Tibial nerve (tissue), 4 donors: ENCODE data around the gene RBM19. TPM values are rescaled to one million over a fixed set of nuclear protein-coding genes. Genes with fewer than 3 reads are reported as not detected.

Source experiments
- DNase-seq, 2 donors: peaks; one replicate each; pipeline ENCODE4 v3.0.0-alpha.2; 2019; ENCODE audit warnings: low spot score in 2 of 2
- H3K27ac ChIP-seq, 4 donors: fragments of 200-600 bp; sonication (generic) in 3 of 4; one replicate each; pipeline ENCODE4 v1.5.1; 2017 to 2019; ENCODE audit warnings: mild to moderate bottlenecking in 1 of 4
- H3K27me3 ChIP-seq, 2 donors: fragments of 200-600 bp; sonication (generic) in 1 of 2; one replicate each; pipeline versions ENCODE4 v1.5.1 to v1.6.0; 2017 to 2019
- H3K36me3 ChIP-seq, 3 donors: fragments of 200-600 bp; sonication (generic); one replicate each; pipeline ENCODE4 v1.5.1; 2018 to 2019
- H3K4me1 ChIP-seq, 4 donors: fragments of 200-600 bp; sonication (generic) in 3 of 4; one replicate each; pipeline ENCODE4 v1.5.1; 2017 to 2019
- H3K4me3 ChIP-seq, 4 donors: fragments of 200-600 bp; sonication (generic) in 3 of 4; one replicate each; pipeline ENCODE4 v1.5.1; 2017 to 2019; ENCODE audit warnings: mild to moderate bottlenecking in 1 of 4, moderate library complexity in 1 of 4
- H3K9me3 ChIP-seq, 4 donors: fragments of 200-600 bp; sonication (generic) in 3 of 4; one replicate each; pipeline ENCODE4 v1.5.1; 2017 to 2019
- EP300 ChIP-seq, 2 donors: sonication (generic); formaldehyde crosslinking; IDR thresholded peaks; one replicate each; pipeline ENCODE4 v1.6.1; 2017; ENCODE audit warnings: antibody characterized with exemption in 2 of 2, mild to moderate bottlenecking in 1 of 2
- POLR2A ChIP-seq, 2 donors: fragments of 450-650 bp; IDR thresholded peaks; one replicate each; pipeline ENCODE4 v1.6.1; 2017; ENCODE audit warnings: antibody characterized with exemption in 2 of 2, mild to moderate bottlenecking in 2 of 2, moderate library complexity in 2 of 2
- WGBS, 2 donors: methylation state at CpG; one replicate each; pipeline ENCODE4 v1.1.5; 2018; 5-methylcytosine and 5-hydroxymethylcytosine counted together
- total RNA-seq, 4 donors: library from RNA; depleted of rRNA; stranded (reverse); fragments of >200 nt; gene quantifications; one replicate each; pipeline ENCODE4 v1.1.0, GENCODE V29; 2016
- TF ChIP-seq, protein P1 (sequence below), 5 experiments: fragments of 200-600 bp in 3 of 5; fragments of 450-650 bp in 2 of 5; sonication (generic) in 3 of 5; IDR thresholded peaks; one replicate each; pipeline ENCODE4 v1.5.1; 2016 to 2019; ENCODE audit warnings: antibody characterized with exemption in 5 of 5, mild to moderate bottlenecking in 3 of 5, moderate library complexity in 2 of 5

RBM19 gene
- total RNA-seq, 4 donors from 2014 or later: 32.0 to 57.9 (median 38.9) TPM

DNA sequence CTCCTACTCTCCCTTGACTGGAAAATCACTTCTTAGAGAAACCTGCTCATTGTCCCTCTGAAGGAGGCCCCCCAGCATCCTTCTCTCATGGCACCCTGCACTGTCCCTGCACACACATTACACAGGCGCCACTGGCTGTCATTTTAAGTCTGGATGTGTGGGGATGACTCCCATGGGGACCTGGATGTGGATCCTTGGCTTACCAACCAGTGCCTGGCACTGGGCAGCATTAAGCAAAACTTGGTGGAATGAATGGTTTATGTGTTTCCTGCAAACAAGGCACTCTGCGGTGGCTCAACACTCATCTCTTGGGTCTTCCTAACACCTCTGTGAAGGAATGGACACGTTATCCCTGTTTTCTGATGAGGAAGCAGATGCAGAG, 162.4 kb downstream of the RBM19 start:
- no peaks in the 10 kb centered on the region for H3K27me3 ChIP-seq
- no peak overlapping the region for H3K4me3 ChIP-seq
- H3K9me3 ChIP-seq: peaks cover 0 to 24% (median 0%) of the 10 kb centered on the region in 4 donors
- H3K36me3 ChIP-seq: peaks cover 0 to 12% (median 0%) of the 10 kb centered on the region in 3 donors
- DNase-seq: no peak
- no peak overlapping the region for H3K27ac ChIP-seq
- 72 to 84% methylated on average over 3 of the region's 3 CpGs for WGBS, 2 donors
- TF ChIP-seq, protein P1, sequence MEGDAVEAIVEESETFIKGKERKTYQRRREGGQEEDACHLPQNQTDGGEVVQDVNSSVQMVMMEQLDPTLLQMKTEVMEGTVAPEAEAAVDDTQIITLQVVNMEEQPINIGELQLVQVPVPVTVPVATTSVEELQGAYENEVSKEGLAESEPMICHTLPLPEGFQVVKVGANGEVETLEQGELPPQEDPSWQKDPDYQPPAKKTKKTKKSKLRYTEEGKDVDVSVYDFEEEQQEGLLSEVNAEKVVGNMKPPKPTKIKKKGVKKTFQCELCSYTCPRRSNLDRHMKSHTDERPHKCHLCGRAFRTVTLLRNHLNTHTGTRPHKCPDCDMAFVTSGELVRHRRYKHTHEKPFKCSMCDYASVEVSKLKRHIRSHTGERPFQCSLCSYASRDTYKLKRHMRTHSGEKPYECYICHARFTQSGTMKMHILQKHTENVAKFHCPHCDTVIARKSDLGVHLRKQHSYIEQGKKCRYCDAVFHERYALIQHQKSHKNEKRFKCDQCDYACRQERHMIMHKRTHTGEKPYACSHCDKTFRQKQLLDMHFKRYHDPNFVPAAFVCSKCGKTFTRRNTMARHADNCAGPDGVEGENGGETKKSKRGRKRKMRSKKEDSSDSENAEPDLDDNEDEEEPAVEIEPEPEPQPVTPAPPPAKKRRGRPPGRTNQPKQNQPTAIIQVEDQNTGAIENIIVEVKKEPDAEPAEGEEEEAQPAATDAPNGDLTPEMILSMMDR (IDR thresholded peaks at IDR 0.05): no peak
- TF ChIP-seq POLR2A (IDR thresholded peaks at IDR 0.05) (no peak), EP300 (IDR thresholded peaks at IDR 0.05) (no peak)
- no peaks in the 10 kb centered on the region for H3K4me1 ChIP-seq

DNA sequence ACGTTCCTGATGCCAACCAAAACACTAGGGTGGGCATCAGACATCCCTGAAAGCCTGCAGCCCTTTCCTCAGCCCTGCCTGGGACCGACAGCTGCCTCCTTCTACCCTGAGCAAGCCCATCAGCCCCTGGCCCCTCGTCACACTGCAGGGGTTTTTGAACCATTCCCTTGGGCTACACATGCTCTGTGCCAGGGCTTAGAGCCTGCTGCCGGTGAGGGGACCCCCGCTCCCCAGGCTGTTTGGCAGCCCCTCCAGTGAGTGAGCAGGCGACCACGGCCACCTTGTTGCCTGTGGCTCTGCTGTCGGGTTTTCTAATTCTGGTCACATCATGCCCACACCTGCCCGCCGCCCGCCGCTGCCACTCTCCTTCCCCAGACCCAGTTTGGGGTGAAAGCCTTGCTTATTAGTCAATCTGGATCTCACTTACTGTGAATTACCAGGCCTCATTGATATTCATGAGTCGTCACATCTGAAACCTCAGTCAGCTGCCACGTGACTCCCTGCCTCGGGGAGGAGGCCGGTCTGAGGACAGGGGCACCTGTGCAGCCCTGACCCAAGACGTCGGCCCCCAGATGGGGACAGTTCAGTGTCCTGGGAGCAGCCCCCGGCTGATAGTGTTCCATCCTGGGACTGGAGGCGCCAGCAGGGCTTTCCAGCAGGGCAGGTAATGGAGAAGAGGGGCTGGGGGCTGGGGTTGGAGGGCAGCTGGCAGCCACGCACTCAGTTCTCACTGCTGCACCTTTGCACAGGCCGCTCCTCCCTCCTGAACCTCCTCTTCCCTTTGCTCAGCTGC, 163.0 kb downstream of the RBM19 start:
- DNase-seq: no peak
- peaks cover 0 to 12% (median 0%) of the 10 kb centered on the region in 3 donors for H3K36me3 ChIP-seq
- H3K9me3 ChIP-seq: peaks cover 0 to 21% (median 0%) of the 10 kb centered on the region in 4 donors
- no peaks in the 10 kb centered on the region for H3K4me1 ChIP-seq
- TF ChIP-seq, protein P1 (IDR thresholded peaks at IDR 0.05): no peak
- TF ChIP-seq POLR2A (IDR thresholded peaks at IDR 0.05) (no peak), EP300 (IDR thresholded peaks at IDR 0.05) (no peak)
- 70 to 72% methylated on average over 18 to 22 of the region's 22 CpGs for WGBS, 2 donors
- H3K27ac ChIP-seq: no peak overlapping the region
- no peaks in the 10 kb centered on the region for H3K27me3 ChIP-seq
- H3K4me3 ChIP-seq: no peak overlapping the region

DNA sequence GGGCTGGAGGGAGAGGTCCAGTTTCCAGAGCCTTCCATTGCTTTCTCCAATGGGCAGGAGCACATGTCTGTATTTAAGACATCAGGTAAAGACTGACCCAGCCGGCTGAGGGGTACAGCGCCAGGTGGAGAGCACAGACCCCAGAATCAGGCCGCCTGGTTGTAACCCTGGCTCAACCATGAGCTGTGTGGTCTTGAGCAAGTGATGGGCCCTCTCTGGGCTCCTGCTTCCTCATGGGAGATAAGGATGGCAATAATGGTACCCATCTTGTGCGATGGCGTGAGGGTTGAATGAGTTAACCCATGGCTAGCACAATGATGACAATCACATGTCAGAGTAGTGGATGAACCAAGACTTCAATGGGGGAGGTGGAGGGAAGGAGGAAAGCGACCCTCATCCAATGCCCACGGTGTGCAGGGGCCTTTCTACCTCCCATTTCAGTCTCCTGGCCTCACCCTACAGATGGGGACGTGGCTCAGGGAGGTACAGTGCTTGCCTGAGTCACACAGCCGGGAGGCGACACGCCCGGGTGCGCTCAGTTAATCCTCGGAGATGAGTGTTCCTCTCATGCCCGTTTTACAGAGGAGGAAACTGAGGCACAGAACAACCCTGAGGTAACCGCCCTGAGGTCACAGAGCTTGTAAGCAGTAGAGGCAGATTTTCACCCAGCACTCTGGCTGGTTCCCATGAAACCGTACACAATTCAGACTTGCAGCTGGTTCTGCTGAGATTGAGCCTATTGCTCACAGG, 163.9 kb downstream of the RBM19 start:
- WGBS, 2 donors: 84 to 85% methylated on average over 14 of the region's 17 CpGs
- no peaks in the 10 kb centered on the region for H3K4me1 ChIP-seq
- no peak overlapping the region for H3K27ac ChIP-seq
- H3K36me3 ChIP-seq: peaks cover 0 to 11% (median 0%) of the 10 kb centered on the region in 3 donors
- no peak overlapping the region for H3K4me3 ChIP-seq
- H3K9me3 ChIP-seq: peaks cover 0 to 14% (median 0%) of the 10 kb centered on the region in 4 donors
- no peaks in the 10 kb centered on the region for H3K27me3 ChIP-seq
- DNase-seq: no peak
- TF ChIP-seq POLR2A (IDR thresholded peaks at IDR 0.05): no peak
- TF ChIP-seq, protein P1 (IDR thresholded peaks at IDR 0.05): no peak
- TF ChIP-seq EP300 (IDR thresholded peaks at IDR 0.05): no peak

DNA sequence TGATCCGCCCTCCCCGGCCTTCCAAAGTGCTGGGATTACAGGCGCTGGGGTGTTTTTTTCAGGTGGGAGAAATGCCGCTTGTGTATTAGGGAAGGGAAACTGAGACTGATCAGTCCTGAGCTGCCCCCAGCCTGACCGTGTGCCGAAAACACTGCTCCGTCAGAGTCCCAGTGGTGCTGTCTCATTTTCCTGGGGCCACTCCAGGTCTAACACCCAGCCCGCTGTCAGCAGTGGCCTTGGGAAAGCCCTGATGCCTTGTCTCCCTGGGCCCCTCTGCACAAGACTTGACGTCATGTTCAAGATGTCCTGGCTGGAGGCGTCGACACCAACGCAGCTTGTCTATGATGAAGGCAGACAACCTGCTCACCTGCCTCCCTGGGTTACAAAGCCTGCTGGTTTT, 165.9 kb downstream of the RBM19 start:
- 89 to 92% methylated on average over 8 to 10 of the region's 12 CpGs for WGBS, 2 donors
- TF ChIP-seq, protein P1 (IDR thresholded peaks at IDR 0.05): no peak
- TF ChIP-seq POLR2A (IDR thresholded peaks at IDR 0.05): no peak
- no peak for TF ChIP-seq EP300 (IDR thresholded peaks at IDR 0.05)
- Histone ChIP-seq H3K4me1 (no peaks in the 10 kb centered on the region), H3K27me3 (no peaks in the 10 kb centered on the region), H3K4me3 (no peak overlapping the region), H3K36me3 (no peaks in the 10 kb centered on the region), H3K27ac (no peak overlapping the region), H3K9me3 (no peaks in the 10 kb centered on the region)
- DNase-seq: no peak

DNA sequence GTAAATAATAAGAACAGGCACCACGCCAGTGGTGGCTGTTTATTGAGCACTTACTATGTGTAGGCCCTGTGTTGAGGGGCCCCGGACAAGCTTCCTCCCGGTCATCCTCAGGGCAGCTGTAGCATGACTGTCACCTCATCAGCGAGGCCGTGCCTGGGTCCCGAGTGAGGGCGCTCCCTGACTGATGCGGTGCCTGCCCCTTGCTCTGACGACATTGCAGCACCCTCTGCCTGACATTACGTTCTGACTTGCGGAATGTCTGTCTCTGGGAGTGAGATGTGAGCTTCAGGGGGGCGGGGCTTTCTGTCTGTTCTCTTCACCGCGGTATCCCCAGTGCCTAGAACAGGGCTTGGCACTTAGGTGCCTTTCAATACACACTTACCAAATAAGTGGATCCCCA, 167.6 kb downstream of the RBM19 start:
- 73 to 79% methylated on average over 14 of the region's 14 CpGs for WGBS, 2 donors

More for the DNA sequence above, 167.6 kb downstream of the RBM19 start:
- H3K36me3 ChIP-seq: no peaks in the 10 kb centered on the region
- no peaks in the 10 kb centered on the region for H3K9me3 ChIP-seq
- no peaks in the 10 kb centered on the region for H3K27me3 ChIP-seq
- TF ChIP-seq, protein P1 (IDR thresholded peaks at IDR 0.05): no peak
- no peak for TF ChIP-seq POLR2A (IDR thresholded peaks at IDR 0.05)
- H3K4me1 ChIP-seq: no peaks in the 10 kb centered on the region
- no peak overlapping the region for H3K27ac ChIP-seq
- DNase-seq: no peak
- H3K4me3 ChIP-seq: no peak overlapping the region
